Natural killer cell (primary cell): ENCODE results near the gene LAMA5. TPM values are rescaled to one million over a fixed set of nuclear protein-coding genes. Genes with fewer than 3 reads are reported as not detected.
A peak's percentile ranks its signal among the peaks of the same experiment; 100 is the strongest.

Source experiments
- ATAC-seq, 3 donors: fragments of 150-1000 bp in 2 of 3; fragments of 200-7000 bp in 1 of 3; cut with Tn5 transposase; 1 replicate in 1 of 3; 2 replicates in 2 of 3; pipeline ENCODE4 v1.10.0; 2021; ENCODE audit warnings: mild to moderate bottlenecking in 2 of 3, moderate library complexity in 2 of 3
- DNase-seq, 2 donors: peaks; one replicate each; pipeline versions ENCODE4 v3.0.0 to v3.0.0-alpha.2; 2013 to 2021; ENCODE audit warnings: mixed read lengths in 1 of 2
- H3K27ac ChIP-seq: one replicate; pipeline ENCODE4 v1.5.1; 2013; ENCODE audit warnings: mild to moderate bottlenecking, low read length
- H3K27me3 ChIP-seq: one replicate; pipeline ENCODE4 v1.6.1; 2013; ENCODE audit warnings: low read length; ENCODE audit not compliant: control insufficient read depth, insufficient read depth
- H3K36me3 ChIP-seq: one replicate; pipeline ENCODE4 v1.6.1; 2013; ENCODE audit warnings: low read length; ENCODE audit not compliant: control insufficient read depth, insufficient read depth
- H3K4me1 ChIP-seq: one replicate; pipeline ENCODE4 v1.6.1; 2013; ENCODE audit warnings: low read length; ENCODE audit not compliant: control insufficient read depth, insufficient read depth
- H3K4me3 ChIP-seq: one replicate; pipeline ENCODE4 v1.5.1; 2013; ENCODE audit warnings: low read length
- H3K9me3 ChIP-seq: one replicate; pipeline ENCODE4 v1.6.1; 2013; ENCODE audit warnings: low read length; ENCODE audit not compliant: control insufficient read depth, insufficient read depth
- H3K27ac Mint-ChIP-seq, 2 donors: one replicate each; pipeline ENCODE4 v1.8.0; 2022; ENCODE audit warnings: mild to moderate bottlenecking in 2 of 2, mixed read lengths in 2 of 2, moderate library complexity in 1 of 2
- H3K27me3 Mint-ChIP-seq, 2 donors: one replicate each; pipeline ENCODE4 v1.8.0; 2022; ENCODE audit warnings: low read depth in 2 of 2, mixed read lengths in 2 of 2
- H3K36me3 Mint-ChIP-seq: one replicate; pipeline ENCODE4 v1.8.0; 2022; ENCODE audit warnings: mixed read lengths
- H3K4me1 Mint-ChIP-seq, 2 donors: one replicate each; pipeline ENCODE4 v1.8.0; 2022; ENCODE audit warnings: mixed read lengths in 2 of 2
- H3K4me3 Mint-ChIP-seq: one replicate; pipeline ENCODE4 v1.8.0; 2022; ENCODE audit warnings: mild to moderate bottlenecking, moderate library complexity, mixed read lengths
- H3K9me3 Mint-ChIP-seq, 2 donors: one replicate each; pipeline ENCODE4 v1.8.0; 2022; ENCODE audit warnings: mixed read lengths in 2 of 2
- CTCF ChIP-seq: fragments of 200-600 bp; IDR thresholded peaks from one replicate; pipeline ENCODE4 v1.8.0; 2022; ENCODE audit warnings: antibody characterized with exemption
- WGBS: methylation state at CpG from one replicate; pipeline ENCODE4 v1.1.7; 2013; ENCODE audit warnings: missing lambda C conversion rate; ENCODE audit not compliant: insufficient coverage; 5-methylcytosine and 5-hydroxymethylcytosine counted together
- intact Hi-C: fragments of 100-400 bp; cut with micrococcal nuclease; formaldehyde crosslinking; loops from one replicate; pipeline ENCODE4 v1.14.2; 2022
- total RNA-seq, 4 donors: library from RNA; stranded (reverse); fragments of 120-200 nt in 1 of 4; gene quantifications; one replicate each; pipeline versions ENCODE4 v1.2.3 to v1.2.4, GENCODE V29; 2013 to 2022

The LAMA5 gene
- total RNA-seq, 3 donors from 2014 or later (not counting 1 experiment from before 2014, with no cell fraction given) = 1.0 to 4.3 (median 1.4) TPM

GRCh38 chr20:62396367-62397239, 29.5 kb upstream of the LAMA5 start:
- intact Hi-C loops = no loop called here
- H3K27me3 Mint-ChIP-seq = no peaks in the 10 kb centered on the region
- TF ChIP-seq CTCF = no peak
- H3K4me3 Mint-ChIP-seq = no peak overlapping the region
- Histone ChIP-seq H3K9me3 (no peaks in the 10 kb centered on the region), H3K36me3 (peaks cover 4% of the 10 kb centered on the region), H3K27ac (no peak overlapping the region), H3K4me1 (no peaks in the 10 kb centered on the region), H3K27me3 (no peaks in the 10 kb centered on the region), H3K4me3 (no peak overlapping the region)
- H3K36me3 Mint-ChIP-seq = no peaks in the 10 kb centered on the region
- H3K9me3 Mint-ChIP-seq = peaks cover 0 to 3% of the 10 kb centered on the region in 2 donors
- DNase-seq (no peak), ATAC-seq (no peak)
- H3K27ac Mint-ChIP-seq = peak overlapping the region in 1 of 2 donors; percentile 44
- WGBS = 96% methylated on average over 35 of the region's 35 CpGs
- peaks cover 0 to 3% of the 10 kb centered on the region in 2 donors for H3K4me1 Mint-ChIP-seq

- no peak for TF ChIP-seq CTCF
- H3K27me3 ChIP-seq = no peaks in the 10 kb centered on the region
- peaks cover 4% of the 10 kb centered on the region for H3K36me3 ChIP-seq
- no peak for ATAC-seq
- no peaks in the 10 kb centered on the region for H3K36me3 Mint-ChIP-seq
- peaks cover 0 to 3% of the 10 kb centered on the region in 2 donors for H3K9me3 Mint-ChIP-seq
- intact Hi-C loops = no loop called here
- H3K27me3 Mint-ChIP-seq = no peaks in the 10 kb centered on the region
- H3K27ac ChIP-seq = no peak overlapping the region
- DNase-seq = no peak
- H3K27ac Mint-ChIP-seq = no peak overlapping the region
- H3K9me3 ChIP-seq = no peaks in the 10 kb centered on the region
- no peak overlapping the region for H3K4me3 Mint-ChIP-seq
- no peaks in the 10 kb centered on the region for H3K4me1 ChIP-seq
- H3K4me1 Mint-ChIP-seq = peaks cover 0 to 4% of the 10 kb centered on the region in 2 donors
- H3K4me3 ChIP-seq = no peak overlapping the region
- WGBS = 94% methylated on average over 27 of the region's 27 CpGs
These were observed 28.5 kb upstream of the LAMA5 start for GRCh38 chr20:62395311-62396242.

GRCh38 chr20:62394248-62395245, 27.4 kb upstream of the LAMA5 start:
- Mint-ChIP-seq H3K27ac (no peak overlapping the region), H3K9me3 (peaks cover 0 to 3% of the 10 kb centered on the region in 2 donors), H3K4me1 (peaks cover 8% of the 10 kb centered on the region in 2 donors), H3K4me3 (no peak overlapping the region), H3K27me3 (no peaks in the 10 kb centered on the region), H3K36me3 (no peaks in the 10 kb centered on the region)
- H3K27me3 ChIP-seq = no peaks in the 10 kb centered on the region
- ATAC-seq (no peak), DNase-seq (no peak)
- no peak overlapping the region for H3K27ac ChIP-seq
- H3K9me3 ChIP-seq = no peaks in the 10 kb centered on the region
- intact Hi-C loops = no loop called here
- H3K4me3 ChIP-seq = no peak overlapping the region
- no peak for TF ChIP-seq CTCF
- peaks cover 12% of the 10 kb centered on the region for H3K36me3 ChIP-seq
- 96% methylated on average over 44 of the region's 44 CpGs for WGBS
- no peaks in the 10 kb centered on the region for H3K4me1 ChIP-seq
